Measurements from ENCODE around the gene SYT8. TPM values are rescaled to one million over a fixed set of nuclear protein-coding genes. Genes with fewer than 3 reads are reported as not detected.

The SYT8 gene
- total RNA-seq, 1 experiment from 2014 or later = 1.0 TPM

DNA sequence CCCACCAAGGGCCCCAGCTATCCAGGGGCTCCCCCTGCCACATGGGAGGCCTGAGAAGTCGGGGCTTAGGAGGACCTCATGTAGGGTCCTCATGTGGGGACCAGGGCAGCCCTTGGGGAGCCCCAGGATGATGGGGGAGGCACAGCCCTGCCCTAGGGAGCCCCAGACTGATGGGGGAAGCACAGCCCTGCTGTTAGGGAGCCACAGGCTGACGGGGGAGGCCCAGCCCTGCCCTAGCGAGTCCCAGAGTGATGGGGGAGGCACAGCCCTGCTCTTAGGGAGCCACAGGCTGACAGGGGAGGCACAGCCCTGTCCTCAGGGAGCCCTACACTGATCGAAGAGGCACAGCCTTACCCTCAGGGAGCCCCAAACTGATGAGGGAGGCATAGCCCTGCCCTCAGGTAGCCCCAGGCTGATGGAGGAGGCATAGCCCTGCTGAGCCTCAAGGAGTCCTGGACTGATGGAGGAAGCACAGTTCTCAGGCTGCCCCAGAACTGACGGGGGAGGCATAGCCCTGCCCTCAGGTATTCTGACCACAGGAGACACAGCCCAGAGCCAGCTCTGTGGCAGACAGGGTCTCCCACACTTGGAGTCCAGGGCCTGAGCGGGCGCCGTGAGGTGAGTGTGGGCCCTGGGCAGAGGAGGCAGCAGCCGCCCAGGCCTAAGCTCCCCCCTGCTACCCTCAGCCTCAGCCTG lies 46.1 kb downstream of the SYT8 start:
- H3K79me2 ChIP-seq (ENCODE audit: insufficient read depth, low read length) = no peaks in the 10 kb centered on the region
- no peak overlapping the region for H2AFZ ChIP-seq (ENCODE audit: low read depth, low read length, poor library complexity, severe bottlenecking)
- no peak overlapping the region for H3K4me3 ChIP-seq (replicated peaks in 1 of 2; ENCODE audit: low read depth in 1 of 2, low read length in 2 of 2)
- ATAC-seq = no peak
- TF ChIP-seq TCF7L2 (IDR thresholded peaks at IDR 0.05; ENCODE audit: borderline replicate concordance, extremely low read depth, insufficient read depth, insufficient read length) = no peak
- TF ChIP-seq ZBTB33 (IDR thresholded peaks at IDR 0.05; ENCODE audit: extremely low read depth, insufficient replicate concordance, low read length) = no peak
- no peak for TF ChIP-seq CEBPB (IDR thresholded peaks at IDR 0.05; ENCODE audit: low read depth)
- TF ChIP-seq RAD21 (IDR thresholded peaks at IDR 0.05; ENCODE audit: low read depth) = no peak
- TF ChIP-seq CBX3 (IDR thresholded peaks at IDR 0.05; ENCODE audit: low read depth) = no peak
- TF ChIP-seq SRF (IDR thresholded peaks at IDR 0.05; ENCODE audit: low read depth) = no peak
- TF ChIP-seq REST (IDR thresholded peaks at IDR 0.05; ENCODE audit: low read depth) = no peak
- TF ChIP-seq, protein P1, sequence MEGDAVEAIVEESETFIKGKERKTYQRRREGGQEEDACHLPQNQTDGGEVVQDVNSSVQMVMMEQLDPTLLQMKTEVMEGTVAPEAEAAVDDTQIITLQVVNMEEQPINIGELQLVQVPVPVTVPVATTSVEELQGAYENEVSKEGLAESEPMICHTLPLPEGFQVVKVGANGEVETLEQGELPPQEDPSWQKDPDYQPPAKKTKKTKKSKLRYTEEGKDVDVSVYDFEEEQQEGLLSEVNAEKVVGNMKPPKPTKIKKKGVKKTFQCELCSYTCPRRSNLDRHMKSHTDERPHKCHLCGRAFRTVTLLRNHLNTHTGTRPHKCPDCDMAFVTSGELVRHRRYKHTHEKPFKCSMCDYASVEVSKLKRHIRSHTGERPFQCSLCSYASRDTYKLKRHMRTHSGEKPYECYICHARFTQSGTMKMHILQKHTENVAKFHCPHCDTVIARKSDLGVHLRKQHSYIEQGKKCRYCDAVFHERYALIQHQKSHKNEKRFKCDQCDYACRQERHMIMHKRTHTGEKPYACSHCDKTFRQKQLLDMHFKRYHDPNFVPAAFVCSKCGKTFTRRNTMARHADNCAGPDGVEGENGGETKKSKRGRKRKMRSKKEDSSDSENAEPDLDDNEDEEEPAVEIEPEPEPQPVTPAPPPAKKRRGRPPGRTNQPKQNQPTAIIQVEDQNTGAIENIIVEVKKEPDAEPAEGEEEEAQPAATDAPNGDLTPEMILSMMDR (IDR thresholded peaks at IDR 0.05 in 2 of 3, conservative IDR thresholded peaks at IDR 0.05 in 1 of 3; ENCODE audit: borderline replicate concordance in 1 of 3, insufficient read depth in 1 of 3, low read depth in 2 of 3, low read length in 2 of 3) = no peak
- no peak for TF ChIP-seq SP1 (IDR thresholded peaks at IDR 0.05; ENCODE audit: low read depth)
- TF ChIP-seq, protein P2, sequence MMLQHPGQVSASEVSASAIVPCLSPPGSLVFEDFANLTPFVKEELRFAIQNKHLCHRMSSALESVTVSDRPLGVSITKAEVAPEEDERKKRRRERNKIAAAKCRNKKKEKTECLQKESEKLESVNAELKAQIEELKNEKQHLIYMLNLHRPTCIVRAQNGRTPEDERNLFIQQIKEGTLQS (IDR thresholded peaks at IDR 0.05) = no peak
- no peak for TF ChIP-seq POLR2A (IDR thresholded peaks at IDR 0.05; ENCODE audit: borderline replicate concordance, extremely low read depth, insufficient read depth, insufficient read length)
- no peak for TF ChIP-seq POLR2AphosphoS5 (IDR thresholded peaks at IDR 0.05; ENCODE audit: low read depth, low read length)
- H4K20me1 ChIP-seq (ENCODE audit: insufficient read depth) = no peaks in the 10 kb centered on the region
- H3K4me1 ChIP-seq (ENCODE audit: control insufficient read depth in 1 of 2, insufficient read depth in 2 of 2, low read length in 2 of 2) = peaks cover 0 to 4% of the 10 kb centered on the region in 2 experiments; a peak in 1 of 4 replicates
- H3K4me2 ChIP-seq (ENCODE audit: low read length) = no peak overlapping the region
- H3K9me2 ChIP-seq (ENCODE audit: insufficient read depth) = no peaks in the 10 kb centered on the region
- no peak overlapping the region for H3K27ac ChIP-seq (ENCODE audit: low read depth, low read length)
- ChIA-PET CTCF (interaction anchor here (2.5 kb wide), 1 partner anchor 270 kb away, joined by 60 read pairs; no protein-coding TSS in a partner anchor), RAD21 (ENCODE audit: low non-redundant PET in 1 of 2, low total read pairs in 2 of 2, uncharacterized antibody in 2 of 2, unreplicated experiment in 2 of 2) (interaction anchor here in 1 of 2 experiments (2.1 kb wide), 1 partner anchor 271 kb away, joined by 15 read pairs; no protein-coding TSS in a partner anchor), POLR2A (no interaction called here)
- intact Hi-C loops (cut with micrococcal nuclease) = loop anchor here (5.0 kb wide), 2 partner anchors 36 to 229 kb away; partner anchors contain the start of gene TNNT3
- H3K27me3 ChIP-seq (ENCODE audit: insufficient read depth, low read length) = 0 out of 2 replicates have a peak, but pooled peaks cover 4% of the 10 kb centered on the region
- H3K9me3 ChIP-seq (ENCODE audit: control insufficient read depth in 1 of 2, insufficient read depth in 1 of 2, low read depth in 1 of 2, low read length in 2 of 2) = no peaks in the 10 kb centered on the region
- no peaks in the 10 kb centered on the region for H3K36me3 ChIP-seq (ENCODE audit: control insufficient read depth in 1 of 2, insufficient read depth in 2 of 2, low read length in 2 of 2)
- DNase-seq (ENCODE audit: low read depth, low spot score) = no peak
- no TSS peak for BruUV-seq (replicated peaks)
- H3K9ac ChIP-seq (ENCODE audit: low read length) = no peak overlapping the region
